HAP-1 (cell line): ENCODE measurements around the gene LGR6.
"Not testable (repeated sequence)": the region's sequence is repeated elsewhere in the genome, so short reads cannot be mapped to it uniquely, and the experiment has no call there.

ENCODE experiments used
- DNase-seq, 2 experiments: peaks; one replicate each; pipeline ENCODE4 v3.0.0-alpha.2; 2016 to 2020; ENCODE audit warnings: low spot score in 2 of 2
- H3K27me3 ChIP-seq: fragments of 250-450 bp; sonication (Bioruptor Pico); 2 replicates; pipeline ENCODE4 v1.5.1; 2020; ENCODE audit warnings: low read depth, mild to moderate bottlenecking, moderate library complexity
- H3K36me3 ChIP-seq: fragments of 250-450 bp; sonication (Bioruptor Pico); replicated peaks from 2 replicates; pipeline ENCODE4 v1.5.1; 2020; ENCODE audit warnings: mild to moderate bottlenecking
- H3K4me1 ChIP-seq: fragments of 250-450 bp; sonication (Bioruptor Pico); 2 replicates; pipeline ENCODE4 v1.5.1; 2020; ENCODE audit warnings: mild to moderate bottlenecking
- H3K4me3 ChIP-seq: fragments of 250-450 bp; sonication (Bioruptor Pico); 2 replicates; pipeline ENCODE4 v1.5.1; 2020; ENCODE audit warnings: mild to moderate bottlenecking, moderate library complexity
- H3K9me3 ChIP-seq: fragments of 250-450 bp; sonication (Bioruptor Pico); 2 replicates; pipeline ENCODE4 v1.5.1; 2020; ENCODE audit warnings: mild to moderate bottlenecking, moderate library complexity
- in situ Hi-C: fragments of 300-500 bp; cut with MboI; formaldehyde crosslinking; loops from 3 replicates; pipeline ENCODE4 v1.14.3; 2020; ENCODE audit warnings: low sequenced_read_pairs, inconsistent platforms, mixed read lengths

LGR6 gene

DNA sequence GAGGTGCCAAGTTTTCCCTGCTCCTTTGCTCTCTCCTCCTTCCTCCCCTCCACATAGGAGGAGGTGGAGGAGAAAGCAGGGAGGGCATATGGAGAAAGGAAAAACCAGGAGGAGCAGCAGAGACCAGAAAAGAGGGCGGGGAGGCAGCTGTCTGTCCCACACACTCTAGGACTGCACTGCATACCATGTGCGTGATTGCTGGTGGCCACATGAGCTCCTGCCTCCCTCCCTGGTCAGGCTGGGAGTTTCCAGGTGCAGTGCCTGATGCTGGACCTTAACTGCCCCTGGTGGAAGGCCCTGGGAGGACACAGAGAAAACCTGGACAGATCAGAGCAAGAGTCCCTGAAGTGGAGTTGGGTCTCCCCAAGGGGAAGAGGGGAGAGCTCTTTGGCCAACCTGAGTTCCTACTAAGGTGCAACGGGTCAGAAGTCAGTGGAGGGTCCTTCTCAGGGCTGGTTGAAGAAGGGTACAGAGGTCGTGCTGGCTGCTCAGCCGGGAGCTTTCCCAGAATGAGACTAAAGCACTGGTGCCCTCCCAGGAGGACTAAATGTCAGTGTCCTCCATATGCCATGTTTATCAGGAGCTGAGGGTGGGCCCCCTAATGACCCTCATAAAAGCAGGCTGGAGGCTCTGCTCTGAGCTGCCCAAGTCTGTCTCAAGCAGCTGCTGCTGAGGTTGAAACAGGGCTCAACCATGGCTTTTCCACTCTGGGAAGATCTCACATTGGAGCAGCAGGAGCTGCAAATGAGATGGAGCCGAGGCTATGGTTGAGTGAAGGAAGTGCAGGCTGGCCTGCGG lies 3.5 kb upstream of the LGR6 start:
- Histone ChIP-seq H3K4me1 (no peaks in the 10 kb centered on the region), H3K27me3 (peaks cover 21% of the 10 kb centered on the region), H3K4me3 (no peak overlapping the region), H3K9me3 (no peaks in the 10 kb centered on the region), H3K36me3 (no peaks in the 10 kb centered on the region)
- no peak for DNase-seq
- in situ Hi-C loops = loop anchor here (5.0 kb wide), 2 partner anchors 127 to 527 kb away; no protein-coding TSS in a partner anchor

DNA sequence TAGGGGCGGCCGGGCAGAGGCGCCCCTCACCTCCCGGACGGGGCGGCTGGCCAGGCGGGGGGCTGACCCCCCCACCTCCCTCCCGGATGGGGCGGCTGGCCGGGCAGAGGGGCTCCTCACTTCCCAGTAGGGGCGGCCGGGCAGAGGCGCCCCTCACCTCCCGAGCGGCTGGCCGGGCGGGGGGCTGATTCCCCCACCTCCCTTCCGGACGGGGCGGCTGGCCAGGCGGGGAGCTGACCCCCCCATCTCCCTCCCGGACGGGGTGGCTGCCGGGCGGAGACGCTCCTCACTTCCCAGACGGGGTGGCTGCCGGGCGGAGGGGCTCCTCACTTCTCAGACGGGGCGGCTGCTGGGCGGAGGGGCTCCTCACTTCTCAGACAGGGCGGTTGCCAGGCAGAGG lies 2.2 kb upstream of the LGR6 start:
- H3K4me1 ChIP-seq, DNase-seq, H3K36me3 ChIP-seq, in situ Hi-C loops, H3K4me3 ChIP-seq, H3K9me3 ChIP-seq: not testable (repeated sequence)
- peaks cover 27% of the 10 kb centered on the region for H3K27me3 ChIP-seq

DNA sequence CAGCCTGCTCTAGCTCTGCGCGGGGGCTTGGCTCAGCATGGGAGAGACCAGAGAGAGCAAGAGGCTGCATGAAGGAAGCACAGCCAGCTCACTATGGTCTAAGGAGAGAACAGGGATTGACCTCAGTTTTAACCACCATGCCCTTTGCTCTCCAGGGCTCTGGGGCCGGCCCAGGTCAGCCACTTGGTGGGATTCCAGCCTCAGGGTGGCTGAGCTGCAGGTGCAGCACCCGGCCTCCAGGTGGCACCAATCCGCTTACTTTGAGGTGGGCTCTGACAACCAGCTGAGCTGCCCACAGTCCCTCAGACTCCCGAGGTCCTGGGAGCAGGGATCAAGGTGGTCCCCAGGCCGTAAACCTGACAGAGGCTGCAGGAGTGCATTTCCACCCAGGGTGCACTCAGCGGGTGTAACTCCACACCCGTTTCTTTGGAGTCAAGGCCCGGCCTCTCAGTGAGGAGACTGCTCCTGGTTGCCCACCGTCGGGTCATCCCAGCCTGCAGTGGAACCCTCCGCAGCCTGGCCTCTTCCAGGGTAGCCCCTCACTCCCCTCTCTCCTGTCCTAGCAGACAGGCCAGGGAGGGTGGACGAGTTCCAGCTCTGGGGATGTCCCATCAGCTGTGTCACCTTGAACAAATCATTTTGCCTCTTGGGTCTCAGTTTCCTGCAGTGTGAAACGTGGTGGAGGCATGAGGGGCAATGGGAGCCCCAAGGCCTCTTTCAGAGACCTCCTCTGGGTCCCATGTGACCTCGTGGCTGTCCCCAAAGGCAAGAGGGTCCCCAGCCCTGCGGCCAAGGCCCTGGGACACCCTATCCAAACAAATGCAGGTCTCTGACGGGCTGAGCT lies 607 bp upstream of the LGR6 start:
- Histone ChIP-seq H3K4me3 (no peak overlapping the region), H3K9me3 (no peaks in the 10 kb centered on the region), H3K4me1 (no peaks in the 10 kb centered on the region), H3K36me3 (no peaks in the 10 kb centered on the region), H3K27me3 (peaks cover 27% of the 10 kb centered on the region)
- peak; percentile 46 to 79 for DNase-seq
- in situ Hi-C loops = no loop called here

- in situ Hi-C loops = no loop called here
- Histone ChIP-seq H3K4me3 (no peak overlapping the region), H3K9me3 (no peaks in the 10 kb centered on the region), H3K27me3 (peaks cover 27% of the 10 kb centered on the region), H3K36me3 (no peaks in the 10 kb centered on the region), H3K4me1 (no peaks in the 10 kb centered on the region)
- no peak for DNase-seq
These were observed 689 bp downstream of the LGR6 start for GRCh38 chr1:202194328-202194648.

- Histone ChIP-seq H3K4me3 (no peak overlapping the region), H3K4me1 (no peaks in the 10 kb centered on the region), H3K9me3 (no peaks in the 10 kb centered on the region), H3K27me3 (peaks cover 26% of the 10 kb centered on the region), H3K36me3 (no peaks in the 10 kb centered on the region)
- in situ Hi-C loops = no loop called here
- no peak for DNase-seq
These were observed 4.2 kb downstream of the LGR6 start for GRCh38 chr1:202197653-202198365.

DNA sequence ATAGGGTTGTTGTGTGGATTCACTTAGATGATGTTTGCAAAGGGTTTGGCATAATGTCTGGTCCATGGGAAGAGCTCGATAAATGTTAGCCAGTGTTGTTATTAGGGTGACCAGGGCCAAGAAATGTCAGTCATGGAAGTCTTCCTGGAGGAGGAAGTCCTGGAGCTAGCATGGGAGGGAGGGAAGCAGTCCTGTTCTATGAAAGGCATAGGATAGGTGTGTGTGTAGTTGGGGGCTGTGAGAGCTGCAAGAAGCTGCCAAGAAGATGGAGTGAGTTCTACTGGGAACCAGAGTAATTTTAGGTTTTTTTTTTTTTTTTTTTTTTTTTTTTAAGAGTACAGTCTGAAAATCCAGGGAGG lies 4.7 kb downstream of the LGR6 start:
- DNase-seq = no peak
- Histone ChIP-seq H3K9me3 (no peaks in the 10 kb centered on the region), H3K27me3 (peaks cover 20% of the 10 kb centered on the region), H3K36me3 (no peaks in the 10 kb centered on the region), H3K4me3 (no peak overlapping the region), H3K4me1 (no peaks in the 10 kb centered on the region)
- in situ Hi-C loops = no loop called here

- Histone ChIP-seq H3K36me3 (no peaks in the 10 kb centered on the region), H3K9me3 (no peaks in the 10 kb centered on the region), H3K4me1 (no peaks in the 10 kb centered on the region), H3K27me3 (peaks cover 11% of the 10 kb centered on the region), H3K4me3 (no peak overlapping the region)
- in situ Hi-C loops = no loop called here
- no peak for DNase-seq
These were observed 5.7 kb downstream of the LGR6 start for GRCh38 chr1:202199040-202199889.

- in situ Hi-C loops = no loop called here
These were observed 6.5 kb downstream of the LGR6 start for GRCh38 chr1:202200112-202200548.

GRCh38 chr1:202200669-202201068 lies 7.1 kb downstream of the LGR6 start:
- H3K4me3 ChIP-seq = no peak overlapping the region
- in situ Hi-C loops = no loop called here
- H3K36me3 ChIP-seq = no peaks in the 10 kb centered on the region
- H3K4me1 ChIP-seq = no peaks in the 10 kb centered on the region
- DNase-seq = no peak
- H3K27me3 ChIP-seq = peaks cover under 1% of the 10 kb centered on the region
- no peaks in the 10 kb centered on the region for H3K9me3 ChIP-seq

More at GRCh38 chr1:202200112-202200548, 6.5 kb downstream of the LGR6 start:
- Histone ChIP-seq H3K4me1 (no peaks in the 10 kb centered on the region), H3K27me3 (peaks cover 6% of the 10 kb centered on the region), H3K36me3 (no peaks in the 10 kb centered on the region), H3K9me3 (no peaks in the 10 kb centered on the region), H3K4me3 (no peak overlapping the region)
- no peak for DNase-seq

DNA sequence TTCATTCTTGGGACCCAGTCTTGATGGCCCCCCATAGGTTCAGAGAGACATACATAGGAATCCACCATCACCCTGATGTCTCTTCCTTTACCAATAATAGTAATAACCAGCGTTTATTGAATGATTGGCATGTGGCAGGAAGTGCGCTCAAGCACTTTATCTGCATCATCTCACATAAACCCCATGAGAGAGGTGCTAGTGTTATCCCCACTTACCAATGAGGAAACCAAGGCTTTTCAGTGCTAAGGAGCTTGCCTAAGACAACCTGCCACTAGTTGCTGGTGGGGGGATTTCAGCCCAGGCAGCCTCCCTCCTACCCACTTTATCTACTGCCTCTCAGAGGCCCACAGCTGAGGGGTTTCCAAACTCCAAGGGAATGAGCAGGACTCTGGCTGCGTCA lies 7.7 kb downstream of the LGR6 start:
- Histone ChIP-seq H3K27me3 (no peaks in the 10 kb centered on the region; the same call in none of the 2 replicates), H3K4me1 (no peaks in the 10 kb centered on the region), H3K9me3 (no peaks in the 10 kb centered on the region), H3K4me3 (no peak overlapping the region), H3K36me3 (no peaks in the 10 kb centered on the region)
- in situ Hi-C loops = no loop called here
- no peak for DNase-seq

DNA sequence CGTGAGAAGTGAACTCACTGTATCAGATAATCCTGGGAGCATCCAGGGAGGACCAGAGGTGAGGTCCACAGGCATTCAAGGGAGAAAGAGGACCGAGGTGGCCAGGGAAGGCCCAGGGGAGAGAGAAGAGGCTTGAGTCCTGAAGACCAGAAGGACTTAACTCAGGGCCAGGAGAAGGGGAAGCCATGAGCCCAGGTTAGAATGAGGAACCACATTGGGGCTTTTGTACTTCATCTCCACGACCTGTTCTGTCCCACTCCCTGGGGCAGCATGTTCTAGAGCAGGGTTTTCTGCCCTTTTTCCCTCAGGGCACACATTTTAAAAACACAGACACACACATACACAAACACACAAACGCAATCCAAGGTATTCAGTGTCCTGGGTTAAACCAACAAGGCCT lies 8.4 kb downstream of the LGR6 start:
- Histone ChIP-seq H3K4me3 (no peak overlapping the region), H3K9me3 (no peaks in the 10 kb centered on the region), H3K36me3 (no peaks in the 10 kb centered on the region), H3K4me1 (no peaks in the 10 kb centered on the region), H3K27me3 (no peaks in the 10 kb centered on the region; the same call in none of the 2 replicates)
- no peak for DNase-seq
- in situ Hi-C loops = no loop called here

- Histone ChIP-seq H3K27me3 (no peaks in the 10 kb centered on the region; the same call in none of the 2 replicates), H3K4me1 (no peaks in the 10 kb centered on the region), H3K36me3 (no peaks in the 10 kb centered on the region), H3K4me3 (no peak overlapping the region), H3K9me3 (no peaks in the 10 kb centered on the region)
- in situ Hi-C loops = no loop called here
- no peak for DNase-seq
These were observed 9.0 kb downstream of the LGR6 start for GRCh38 chr1:202202500-202203168.
